Measurements from ENCODE around the gene TH. TPM values are rescaled to one million over a fixed set of nuclear protein-coding genes. Genes with fewer than 3 reads are reported as not detected.

TH gene
- total RNA-seq, 4 donors from 2014 or later = 1.3 TPM; not detected in 3

DNA sequence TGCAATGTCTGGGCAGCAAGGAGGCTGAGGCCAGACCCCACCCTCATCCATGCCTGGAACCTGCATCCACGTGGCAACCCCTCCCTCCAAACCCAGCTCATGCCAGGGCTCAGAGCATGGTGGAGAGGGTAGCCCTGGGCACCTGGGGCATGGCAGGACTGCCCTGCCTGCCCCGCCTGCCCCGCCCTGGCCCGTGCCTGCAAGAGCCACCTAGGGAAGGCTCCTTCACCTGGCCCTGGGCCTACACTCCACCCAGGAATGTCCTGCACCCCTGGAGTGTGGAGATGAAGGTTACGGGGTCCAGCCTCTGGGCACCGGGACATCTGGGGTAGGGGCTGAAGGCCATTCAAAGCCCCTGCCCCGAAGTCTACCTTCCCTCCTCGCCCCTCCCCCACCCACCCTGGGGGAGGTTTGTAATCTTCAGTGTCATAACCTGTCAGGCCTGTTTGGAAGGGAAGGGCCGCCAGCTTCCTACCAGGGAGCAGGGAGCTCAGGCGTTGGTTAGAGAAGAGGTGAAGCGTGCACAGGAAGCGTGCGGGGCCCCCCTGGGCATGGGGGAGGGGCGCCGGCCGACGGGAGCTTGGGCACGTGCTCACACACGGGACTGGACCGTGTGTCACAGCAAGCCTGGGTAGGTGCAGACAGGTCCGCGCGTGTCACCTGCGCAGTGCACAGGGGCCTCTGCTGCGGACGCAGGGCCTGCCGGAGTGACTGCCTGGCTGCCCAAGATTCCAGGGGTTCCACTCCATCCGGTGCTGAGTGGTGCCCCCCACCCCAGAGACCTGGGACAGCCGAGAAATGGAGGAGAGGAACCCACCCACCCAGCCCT lies 30.7 kb upstream of the TH start:
- DNase-seq (ENCODE audit: extremely low spot score) = no peak
- intact Hi-C loops (cut with DNase I) = no loop called here
- Histone ChIP-seq H3K4me1 (no peaks in the 10 kb centered on the region), H3K27ac (replicated peaks in 1 of 4) (no peak overlapping the region), H3K4me3 (no peak overlapping the region), H3K27me3 (peaks cover 0 to 14% (median 0%) of the 10 kb centered on the region in 4 donors), H3K9me3 (peaks cover 0 to 4% (median 1%) of the 10 kb centered on the region in 4 donors), H3K36me3 (no peaks in the 10 kb centered on the region)
- WGBS = 93% methylated on average over 3 of the region's 29 CpGs
- TF ChIP-seq POLR2A (IDR thresholded peaks at IDR 0.05; ENCODE audit: low read depth) (no peak), EP300 (IDR thresholded peaks at IDR 0.05) (no peak), POLR2AphosphoS5 (IDR thresholded peaks at IDR 0.05) (no peak)
- TF ChIP-seq, protein P1, sequence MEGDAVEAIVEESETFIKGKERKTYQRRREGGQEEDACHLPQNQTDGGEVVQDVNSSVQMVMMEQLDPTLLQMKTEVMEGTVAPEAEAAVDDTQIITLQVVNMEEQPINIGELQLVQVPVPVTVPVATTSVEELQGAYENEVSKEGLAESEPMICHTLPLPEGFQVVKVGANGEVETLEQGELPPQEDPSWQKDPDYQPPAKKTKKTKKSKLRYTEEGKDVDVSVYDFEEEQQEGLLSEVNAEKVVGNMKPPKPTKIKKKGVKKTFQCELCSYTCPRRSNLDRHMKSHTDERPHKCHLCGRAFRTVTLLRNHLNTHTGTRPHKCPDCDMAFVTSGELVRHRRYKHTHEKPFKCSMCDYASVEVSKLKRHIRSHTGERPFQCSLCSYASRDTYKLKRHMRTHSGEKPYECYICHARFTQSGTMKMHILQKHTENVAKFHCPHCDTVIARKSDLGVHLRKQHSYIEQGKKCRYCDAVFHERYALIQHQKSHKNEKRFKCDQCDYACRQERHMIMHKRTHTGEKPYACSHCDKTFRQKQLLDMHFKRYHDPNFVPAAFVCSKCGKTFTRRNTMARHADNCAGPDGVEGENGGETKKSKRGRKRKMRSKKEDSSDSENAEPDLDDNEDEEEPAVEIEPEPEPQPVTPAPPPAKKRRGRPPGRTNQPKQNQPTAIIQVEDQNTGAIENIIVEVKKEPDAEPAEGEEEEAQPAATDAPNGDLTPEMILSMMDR (IDR thresholded peaks at IDR 0.05) = no peak

DNA sequence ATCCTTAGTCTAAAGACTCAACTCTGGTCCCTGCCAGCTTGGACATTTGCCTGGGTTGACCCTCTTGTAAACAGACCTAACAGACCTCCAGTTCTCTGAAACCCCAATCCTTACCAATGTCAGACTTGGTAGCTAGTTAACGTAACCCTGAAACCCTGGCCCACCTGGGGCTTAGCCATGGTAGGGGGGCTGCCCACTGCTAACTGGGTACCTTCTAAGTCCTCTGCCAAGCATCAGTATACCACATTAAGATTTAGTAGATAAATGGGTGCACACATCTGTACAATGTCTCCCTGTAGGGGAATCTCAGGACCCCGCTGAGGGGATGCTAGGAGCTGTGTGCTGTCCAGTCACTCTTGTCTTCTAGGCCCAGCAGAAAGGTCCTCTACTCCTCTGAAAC lies 29.9 kb upstream of the TH start:
- 86% methylated on average over 2 of the region's 2 CpGs for WGBS
- H3K27ac ChIP-seq (replicated peaks in 1 of 4) = no peak overlapping the region
- TF ChIP-seq POLR2AphosphoS5 (IDR thresholded peaks at IDR 0.05) = no peak
- TF ChIP-seq POLR2A (IDR thresholded peaks at IDR 0.05; ENCODE audit: low read depth) = no peak
- TF ChIP-seq, protein P1 (IDR thresholded peaks at IDR 0.05) = no peak
- no peak for TF ChIP-seq EP300 (IDR thresholded peaks at IDR 0.05)

DNA sequence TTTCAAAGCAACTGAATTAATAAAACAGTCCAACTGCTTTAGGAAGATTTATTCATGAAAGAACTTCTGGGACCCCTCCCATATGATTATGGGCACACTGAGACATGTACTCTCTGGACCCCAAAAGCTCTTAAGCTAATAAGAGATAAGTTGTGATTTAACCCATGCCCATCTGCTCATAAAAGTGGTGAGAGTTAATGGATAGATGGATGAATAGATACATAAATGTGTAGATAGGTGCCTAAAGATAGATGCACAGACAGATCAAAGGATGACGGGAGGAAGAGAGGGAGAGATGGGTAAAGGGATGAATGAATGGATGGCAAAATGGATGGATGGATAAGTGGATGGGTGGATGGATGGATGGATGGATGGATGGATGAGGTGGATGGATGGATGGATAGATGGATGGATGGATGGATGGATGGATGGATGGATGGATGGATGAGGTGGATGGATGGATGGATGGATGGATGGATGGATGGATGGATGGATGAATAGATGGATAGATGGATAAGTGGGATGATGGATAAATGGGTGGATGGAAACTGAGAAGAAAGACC lies 29.4 kb upstream of the TH start:
- H3K4me1 ChIP-seq = no peaks in the 10 kb centered on the region
- TF ChIP-seq POLR2AphosphoS5 (IDR thresholded peaks at IDR 0.05) = no peak
- no peak for TF ChIP-seq EP300 (IDR thresholded peaks at IDR 0.05)
- no peak for TF ChIP-seq POLR2A (IDR thresholded peaks at IDR 0.05; ENCODE audit: low read depth)
- TF ChIP-seq, protein P1 (IDR thresholded peaks at IDR 0.05) = no peak
- no peak overlapping the region for H3K4me3 ChIP-seq
- H3K36me3 ChIP-seq = no peaks in the 10 kb centered on the region
- 88% methylated on average over 1 of the region's 1 CpG for WGBS
- intact Hi-C loops (cut with DNase I) = no loop called here
- no peak overlapping the region for H3K27ac ChIP-seq (replicated peaks in 1 of 4)
- no peaks in the 10 kb centered on the region for H3K9me3 ChIP-seq
- H3K27me3 ChIP-seq = peaks cover 0 to 14% (median 0%) of the 10 kb centered on the region in 4 donors
- DNase-seq (ENCODE audit: extremely low spot score) = no peak

More for the DNA sequence above, 29.9 kb upstream of the TH start:
- Histone ChIP-seq H3K27me3 (peaks cover 0 to 12% (median 0%) of the 10 kb centered on the region in 4 donors), H3K4me3 (no peak overlapping the region), H3K36me3 (no peaks in the 10 kb centered on the region), H3K4me1 (no peaks in the 10 kb centered on the region), H3K9me3 (no peaks in the 10 kb centered on the region)
- DNase-seq (ENCODE audit: extremely low spot score) = no peak
- intact Hi-C loops (cut with DNase I) = no loop called here

DNA sequence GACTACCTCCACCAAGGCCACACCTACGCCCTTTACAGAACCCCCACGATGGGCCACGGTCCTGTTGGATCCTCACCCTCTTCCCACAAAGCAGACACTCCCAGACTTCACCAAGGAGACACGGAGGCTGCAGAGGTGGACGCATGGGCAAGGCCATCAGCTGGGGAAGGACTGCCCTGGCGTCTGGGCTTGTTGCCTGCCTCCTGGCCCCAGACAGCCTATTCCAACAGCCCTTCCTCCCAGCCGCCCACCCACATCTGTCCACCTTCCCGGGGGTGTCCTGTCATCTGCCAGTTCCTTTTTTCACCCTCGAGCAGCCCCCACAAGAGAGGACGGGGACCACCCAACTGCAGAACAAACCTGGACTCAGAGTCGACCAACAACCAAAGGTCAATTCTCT lies 28.9 kb upstream of the TH start:
- whole genome bisulfite sequencing = 79% methylated on average over 7 of the region's 11 CpGs
- H3K36me3 ChIP-seq = no peaks in the 10 kb centered on the region
- no peaks in the 10 kb centered on the region for H3K9me3 ChIP-seq
- H3K4me1 ChIP-seq = no peaks in the 10 kb centered on the region
- H3K27me3 ChIP-seq = peaks cover 0 to 15% (median 0%) of the 10 kb centered on the region in 4 donors
- intact Hi-C loops (cut with DNase I) = no loop called here
- no peak overlapping the region for H3K27ac ChIP-seq (replicated peaks in 1 of 4)
- no peak for DNase-seq (ENCODE audit: extremely low spot score)
- no peak overlapping the region for H3K4me3 ChIP-seq
- no peak for TF ChIP-seq POLR2A (IDR thresholded peaks at IDR 0.05; ENCODE audit: low read depth)
- TF ChIP-seq EP300 (IDR thresholded peaks at IDR 0.05) = no peak
- TF ChIP-seq POLR2AphosphoS5 (IDR thresholded peaks at IDR 0.05) = no peak
- TF ChIP-seq, protein P1 (IDR thresholded peaks at IDR 0.05) = no peak
